Esophagus muscularis mucosa (tissue), 3 donors: ENCODE measurements around the gene GPR62.

Source experiments
- POLR2A ChIP-seq: fragments of 450-650 bp; IDR thresholded peaks from one replicate; pipeline ENCODE4 v1.6.1; 2017; ENCODE audit warnings: antibody characterized with exemption, moderate library complexity, mild to moderate bottlenecking, low read depth
- TF ChIP-seq, protein P1 (sequence below), 3 experiments: fragments of 200-600 bp in 2 of 3; fragments of 450-650 bp in 1 of 3; sonication (generic) in 2 of 3; IDR thresholded peaks; one replicate each; pipeline ENCODE4 v1.5.1; 2017 to 2019; ENCODE audit warnings: antibody characterized with exemption in 3 of 3, mild to moderate bottlenecking in 2 of 3, moderate library complexity in 1 of 3

DNA sequence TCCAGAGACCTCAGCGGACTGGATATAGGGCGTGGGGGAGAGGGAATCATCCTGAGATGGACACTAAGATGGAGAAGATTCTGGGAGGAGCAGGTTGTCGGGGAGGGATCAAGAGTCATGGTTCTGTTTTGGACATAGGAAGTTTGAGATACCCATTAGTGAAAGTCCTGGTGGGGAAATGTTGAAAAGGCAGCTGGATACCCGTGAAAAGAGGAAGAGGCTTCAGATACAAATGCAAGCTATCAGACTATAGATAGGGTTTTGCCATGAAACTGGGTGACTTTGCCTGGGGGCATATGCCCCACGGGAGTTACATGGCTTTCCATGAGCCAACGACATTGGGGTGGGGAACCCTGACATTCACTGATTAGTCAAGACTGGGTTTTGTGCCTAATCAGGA, 1.1 kb upstream of the GPR62 start:
- TF ChIP-seq, protein P1, sequence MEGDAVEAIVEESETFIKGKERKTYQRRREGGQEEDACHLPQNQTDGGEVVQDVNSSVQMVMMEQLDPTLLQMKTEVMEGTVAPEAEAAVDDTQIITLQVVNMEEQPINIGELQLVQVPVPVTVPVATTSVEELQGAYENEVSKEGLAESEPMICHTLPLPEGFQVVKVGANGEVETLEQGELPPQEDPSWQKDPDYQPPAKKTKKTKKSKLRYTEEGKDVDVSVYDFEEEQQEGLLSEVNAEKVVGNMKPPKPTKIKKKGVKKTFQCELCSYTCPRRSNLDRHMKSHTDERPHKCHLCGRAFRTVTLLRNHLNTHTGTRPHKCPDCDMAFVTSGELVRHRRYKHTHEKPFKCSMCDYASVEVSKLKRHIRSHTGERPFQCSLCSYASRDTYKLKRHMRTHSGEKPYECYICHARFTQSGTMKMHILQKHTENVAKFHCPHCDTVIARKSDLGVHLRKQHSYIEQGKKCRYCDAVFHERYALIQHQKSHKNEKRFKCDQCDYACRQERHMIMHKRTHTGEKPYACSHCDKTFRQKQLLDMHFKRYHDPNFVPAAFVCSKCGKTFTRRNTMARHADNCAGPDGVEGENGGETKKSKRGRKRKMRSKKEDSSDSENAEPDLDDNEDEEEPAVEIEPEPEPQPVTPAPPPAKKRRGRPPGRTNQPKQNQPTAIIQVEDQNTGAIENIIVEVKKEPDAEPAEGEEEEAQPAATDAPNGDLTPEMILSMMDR (IDR thresholded peaks at IDR 0.05): no peak
- no peak for TF ChIP-seq POLR2A
